HG03280 (cell line): ENCODE measurements around the gene SH3GLB2.

ENCODE experiments used
- ATAC-seq: cut with Tn5 transposase; IDR thresholded peaks from one replicate; pipeline ENCODE4 v1.9.1; 2021; ENCODE audit warnings: mild to moderate bottlenecking, moderate library complexity; ENCODE audit not compliant: unreplicated experiment

SH3GLB2 gene

DNA sequence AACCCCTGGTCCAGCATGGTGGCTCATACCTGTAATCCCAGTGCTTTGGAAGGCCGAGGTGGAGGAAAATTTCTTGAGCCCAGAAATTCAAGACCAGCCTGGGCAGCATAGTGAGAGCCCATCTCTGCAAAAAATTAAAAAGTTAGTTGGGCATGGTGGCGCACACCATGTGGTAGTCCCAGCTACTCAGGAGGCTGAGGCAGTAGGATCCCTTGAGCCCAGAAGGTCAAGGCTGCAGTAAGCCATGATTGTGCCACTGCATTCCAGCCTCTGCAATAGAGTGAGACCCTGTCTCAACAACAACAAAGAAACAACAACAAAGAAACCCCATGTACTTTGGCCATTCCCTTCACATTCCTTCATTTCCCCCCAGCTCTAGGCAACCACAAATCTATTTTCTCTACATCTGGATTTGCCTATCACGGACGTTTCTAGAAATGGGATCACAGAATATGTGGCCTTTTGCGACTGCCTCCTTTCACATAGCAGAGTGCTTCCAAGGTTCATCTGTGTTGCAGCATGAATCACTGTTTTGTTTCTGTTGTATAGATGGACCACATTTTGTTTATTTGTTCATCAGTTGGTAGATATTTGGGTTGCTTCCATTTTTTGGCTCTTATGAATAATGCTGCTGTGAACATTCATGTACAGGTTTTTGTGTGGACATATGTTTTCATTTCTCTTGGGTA, 26.2 kb upstream of the SH3GLB2 start:
- no peak for ATAC-seq

DNA sequence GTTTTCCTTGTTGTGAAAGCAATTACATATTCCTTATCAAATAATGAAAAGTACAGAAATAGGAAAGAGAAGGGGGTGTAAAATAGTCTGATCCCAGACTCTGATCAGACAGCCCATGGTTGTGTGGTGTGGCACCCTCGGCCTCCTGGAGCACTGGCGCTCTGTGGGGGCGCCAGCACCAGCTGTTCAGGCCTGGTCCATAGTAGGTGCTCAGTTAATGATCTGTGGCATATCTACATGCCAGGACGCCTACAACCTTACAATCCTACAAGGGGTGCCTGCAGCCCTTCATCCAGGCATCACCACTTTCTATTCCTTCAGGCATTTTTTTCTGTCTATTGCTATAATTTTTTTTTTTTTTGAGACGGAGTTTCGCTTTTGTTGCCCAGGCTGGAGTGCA, 24.9 kb upstream of the SH3GLB2 start:
- ATAC-seq = no peak

DNA sequence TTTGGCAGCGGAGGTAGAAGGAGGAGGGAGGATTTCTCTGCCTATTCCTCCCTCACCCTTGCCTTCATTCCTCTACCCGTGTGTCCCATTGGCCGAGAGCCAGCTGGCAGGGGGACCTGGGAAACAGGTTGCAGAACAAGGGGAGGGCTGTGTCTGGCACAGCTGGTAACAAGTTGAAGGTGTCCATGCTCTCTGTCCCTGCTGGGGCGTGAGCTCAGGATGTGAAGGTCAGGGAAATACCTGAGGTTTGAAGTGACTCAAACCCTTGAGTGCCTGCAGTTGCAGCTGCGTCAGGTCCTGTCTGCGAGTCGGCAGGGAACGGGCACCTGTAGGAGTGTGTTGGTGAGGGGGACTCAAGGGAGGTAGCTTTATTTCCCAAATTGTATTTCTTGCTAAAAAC, 24.5 kb upstream of the SH3GLB2 start:
- no peak for ATAC-seq

DNA sequence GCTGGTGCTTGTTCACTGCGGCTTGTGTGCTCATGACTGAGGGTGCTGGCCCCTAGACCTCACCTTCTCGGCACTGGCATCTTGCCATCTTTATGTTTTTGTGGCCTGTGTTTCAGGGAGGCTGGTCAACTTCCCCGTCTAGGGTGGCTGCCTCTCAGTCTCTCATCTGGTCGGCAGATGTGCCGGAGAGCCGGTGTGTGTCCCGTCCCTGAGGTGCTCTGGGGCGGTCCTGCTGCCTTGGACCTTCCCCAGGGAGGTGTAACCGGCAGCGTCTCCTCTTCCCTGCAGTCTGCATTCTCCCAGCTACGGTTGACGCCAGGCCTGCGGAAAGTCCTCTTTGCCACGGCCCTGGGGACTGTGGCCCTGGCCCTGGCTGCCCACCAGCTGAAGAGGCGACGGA, 13.9 kb upstream of the SH3GLB2 start:
- ATAC-seq = no peak

DNA sequence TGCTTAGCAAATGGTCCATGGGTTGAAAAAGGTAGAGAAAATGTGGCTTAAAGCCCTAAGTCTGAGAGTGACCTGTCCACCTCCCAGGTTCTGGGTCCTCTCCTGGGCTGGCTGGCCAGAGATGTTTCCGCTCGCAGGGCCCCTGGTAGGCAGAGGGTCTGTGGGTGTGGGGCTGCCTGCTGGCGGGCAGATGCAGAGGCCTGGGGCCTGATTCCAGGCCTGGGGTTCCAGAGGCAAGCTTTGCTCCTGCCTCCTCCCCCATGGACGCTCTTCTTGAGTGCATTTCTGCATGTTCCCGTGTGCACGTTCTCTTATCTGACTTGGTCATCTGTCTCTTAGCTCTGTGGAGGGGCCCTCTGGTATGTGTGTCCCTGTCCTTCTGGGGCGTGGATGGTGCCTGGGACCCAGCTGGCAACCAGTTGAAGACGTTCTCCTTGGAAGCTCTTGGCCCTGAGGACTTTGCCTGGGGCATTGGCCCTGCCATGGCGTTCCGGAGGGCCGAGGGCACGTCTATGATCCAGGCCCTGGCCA, 12.0 kb upstream of the SH3GLB2 start:
- ATAC-seq = no peak

DNA sequence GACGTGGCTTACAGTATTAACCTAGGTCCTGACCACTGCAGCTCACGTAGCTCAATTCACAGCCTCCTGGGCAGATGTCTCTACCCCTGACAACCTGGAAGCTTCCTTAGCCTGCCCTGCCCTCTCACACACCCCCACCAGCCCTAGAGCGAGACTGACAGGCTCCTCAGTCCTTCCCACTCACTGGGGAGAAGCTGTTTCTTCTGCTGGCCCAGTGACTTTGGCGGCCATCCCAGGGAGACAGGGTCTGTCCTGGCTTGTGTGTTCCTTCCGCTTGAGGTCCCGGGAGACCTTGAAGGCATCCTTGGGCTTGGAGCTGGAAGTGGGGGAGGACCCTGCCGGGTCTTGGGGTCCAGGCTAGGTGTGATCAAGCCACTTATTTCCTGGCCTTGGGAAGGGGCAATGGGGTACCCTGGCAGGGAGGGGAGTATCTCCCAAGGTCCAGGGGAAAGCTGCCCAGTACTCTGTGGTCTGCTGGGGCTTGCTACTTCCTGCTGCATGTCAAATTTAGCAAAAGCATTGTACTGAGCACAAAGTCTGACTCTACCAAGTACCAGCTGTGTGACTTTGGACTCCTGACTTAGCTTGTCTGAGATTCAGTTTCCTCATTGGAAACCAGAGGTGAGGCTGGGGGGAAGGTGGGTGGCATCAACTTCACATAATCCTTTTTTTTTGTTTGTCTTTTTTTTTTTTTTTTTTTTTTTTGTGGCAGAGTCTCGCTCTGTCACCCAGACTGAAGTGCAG, 10.2 kb upstream of the SH3GLB2 start:
- ATAC-seq = no peak

DNA sequence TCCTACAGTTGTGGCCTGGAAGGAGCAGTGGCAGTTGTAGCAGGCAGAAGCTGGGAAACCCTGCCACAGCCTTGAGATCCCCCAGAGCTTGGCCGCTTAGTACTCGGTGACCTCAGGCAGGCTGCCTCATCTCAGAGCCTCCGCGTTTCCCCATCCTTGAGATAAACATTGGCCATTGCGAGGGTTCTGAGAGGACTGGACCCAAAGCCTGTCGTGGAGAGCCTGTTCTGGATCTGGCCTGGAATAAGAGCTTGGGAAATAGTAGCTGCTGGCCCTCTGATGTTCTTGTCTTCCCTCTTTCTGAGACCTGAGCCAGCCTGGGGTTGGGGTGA, 9.6 kb upstream of the SH3GLB2 start:
- no peak for ATAC-seq

DNA sequence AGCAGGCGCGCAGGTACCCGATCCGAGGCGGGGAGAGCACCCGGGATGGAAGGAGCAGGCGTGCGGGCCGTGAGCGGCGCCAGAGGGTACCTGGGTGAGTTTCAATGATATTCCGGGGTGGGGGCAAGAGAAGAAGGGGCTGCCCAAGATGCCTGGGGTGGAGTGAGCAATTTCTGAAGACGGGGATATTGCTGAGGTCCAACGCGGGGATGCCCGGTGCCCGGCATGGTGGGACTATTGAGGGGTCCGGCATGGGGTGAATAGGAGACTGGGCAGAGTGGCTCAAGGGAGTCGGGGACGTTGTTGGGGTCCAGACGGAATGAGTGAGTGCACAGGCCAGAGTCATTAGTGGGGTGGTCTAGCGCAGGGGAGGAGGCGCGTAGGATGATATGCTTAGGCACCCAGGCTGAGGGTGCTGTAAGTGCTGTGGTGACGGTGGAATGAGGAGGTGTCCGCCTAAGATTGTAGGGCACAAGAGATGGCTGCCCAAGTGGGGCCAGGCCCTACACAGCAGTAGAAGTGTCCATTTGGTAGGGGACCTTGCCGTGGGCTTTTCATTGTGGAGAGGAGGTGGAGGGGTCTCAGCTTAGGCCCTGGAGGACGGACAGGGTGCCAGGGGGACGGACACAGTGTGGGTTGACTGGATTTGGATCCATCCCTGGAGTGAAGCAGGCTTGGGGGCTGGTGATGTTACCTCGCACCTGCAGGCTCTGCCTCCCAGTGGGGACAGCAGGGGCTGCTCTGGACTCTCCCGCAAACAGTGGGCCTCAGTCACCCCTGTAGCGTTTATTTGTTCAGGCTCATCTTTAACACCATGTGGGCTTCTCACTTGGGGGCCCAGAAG, 9.0 kb upstream of the SH3GLB2 start:
- no peak for ATAC-seq

DNA sequence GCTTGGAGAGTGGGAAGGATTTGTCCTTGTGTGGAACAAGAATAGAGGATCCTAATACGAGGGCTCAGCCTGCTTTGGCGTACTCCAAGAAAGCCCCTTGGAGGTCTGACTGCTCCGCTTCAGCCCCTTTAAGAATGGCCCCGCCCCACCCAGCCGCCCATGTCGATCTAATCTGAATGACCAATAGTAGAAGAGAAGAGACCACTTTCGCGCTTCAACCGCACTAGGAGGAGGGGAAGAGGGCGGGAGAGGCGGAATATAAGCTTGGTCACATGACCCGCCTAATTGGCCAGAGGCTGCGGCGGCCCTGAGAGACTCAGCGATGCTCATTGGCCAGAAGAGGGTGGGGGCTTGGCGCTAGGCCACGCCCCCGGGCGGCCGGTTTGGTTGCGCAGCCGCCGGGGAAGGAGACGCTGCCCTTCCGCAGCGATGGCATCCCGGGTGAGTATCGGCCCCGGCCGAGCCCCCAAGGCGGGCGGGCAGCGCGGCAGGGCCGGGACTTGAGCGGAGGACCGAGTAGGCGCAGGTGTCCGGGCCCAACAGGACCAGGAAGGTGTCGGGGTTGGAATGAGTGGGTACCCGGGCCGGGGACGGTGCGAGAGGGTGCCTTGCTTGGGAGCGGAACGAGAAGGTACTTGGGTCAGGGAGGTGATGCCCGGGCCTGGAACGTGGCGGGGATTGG, 8.3 kb upstream of the SH3GLB2 start, which contains the start of gene MIGA2:
Gene MIGA2 (plus strand): TSS at position 386 of the 682 bp plus-strand sequence. CDS start 3,969 bp downstream, outside the sequence.
- ATAC-seq = peak; percentile 96

DNA sequence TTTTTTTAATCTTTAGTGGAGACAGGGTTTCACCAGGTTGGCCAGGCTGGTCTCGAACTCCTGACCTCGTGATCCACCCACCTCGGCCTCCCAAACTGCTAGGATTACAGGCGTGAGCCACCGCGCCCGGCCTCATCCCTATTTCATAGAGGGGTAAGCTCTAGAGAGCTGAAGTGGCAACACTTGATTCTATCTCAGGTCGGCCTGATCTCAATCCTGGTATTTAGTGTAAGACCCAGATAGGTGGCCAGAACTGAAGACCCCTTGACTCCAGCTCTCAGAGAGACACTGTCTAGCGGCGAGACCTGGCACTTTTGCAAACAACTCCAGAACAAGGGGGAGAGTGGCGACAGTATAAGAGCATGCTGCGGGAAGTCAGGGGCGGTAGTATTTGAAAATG, 7.7 kb upstream of the SH3GLB2 start:
- ATAC-seq = peak; percentile 11

DNA sequence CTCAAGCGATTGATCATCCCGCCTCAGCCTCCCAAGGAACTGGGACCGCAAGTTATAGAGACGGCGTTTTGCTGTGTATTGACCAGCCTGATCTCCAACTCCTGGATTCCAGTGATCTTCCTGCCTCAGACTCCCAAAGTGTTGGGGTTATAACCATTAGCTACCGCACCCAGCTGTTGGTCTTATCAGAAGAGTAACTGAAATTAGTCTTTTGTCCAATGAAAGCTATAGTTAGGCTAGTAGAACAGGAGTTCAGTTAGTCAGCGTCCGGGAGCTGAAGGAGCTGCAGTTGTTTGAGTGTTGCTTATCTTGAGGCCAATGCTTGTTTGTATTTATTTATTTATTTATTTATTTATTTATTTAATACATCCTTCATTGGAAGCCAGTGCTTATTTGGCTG, 5.1 kb upstream of the SH3GLB2 start:
- ATAC-seq = no peak

DNA sequence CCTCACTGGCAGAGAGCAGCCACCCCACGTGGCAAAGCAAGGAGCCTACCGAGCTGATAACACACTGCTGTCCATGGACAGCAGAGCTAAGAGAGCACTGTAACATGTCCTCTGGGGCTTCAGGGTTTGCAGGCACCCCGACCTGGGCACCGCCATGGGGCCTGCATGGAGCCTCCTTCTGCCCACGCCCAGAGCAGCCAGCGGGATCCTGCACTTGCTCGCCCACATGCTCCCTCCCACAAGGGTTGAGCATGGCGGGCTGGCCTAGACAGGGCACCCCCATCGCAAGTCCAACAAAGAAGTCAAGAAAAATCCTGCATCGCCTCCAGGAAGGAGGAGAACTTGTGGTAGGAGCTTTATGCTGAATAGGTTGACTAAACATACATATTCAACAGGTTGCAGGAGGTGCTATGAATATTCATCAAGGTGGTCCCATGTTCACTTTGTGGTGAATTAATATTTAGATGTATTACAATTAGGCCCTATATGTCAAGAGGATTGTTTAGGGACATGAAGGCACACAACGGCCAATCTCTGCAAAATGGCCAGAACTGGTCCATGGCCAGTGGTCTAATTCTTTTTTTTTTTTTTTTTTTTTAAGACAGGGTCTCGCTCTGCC, 4.5 kb upstream of the SH3GLB2 start:
- ATAC-seq = no peak

DNA sequence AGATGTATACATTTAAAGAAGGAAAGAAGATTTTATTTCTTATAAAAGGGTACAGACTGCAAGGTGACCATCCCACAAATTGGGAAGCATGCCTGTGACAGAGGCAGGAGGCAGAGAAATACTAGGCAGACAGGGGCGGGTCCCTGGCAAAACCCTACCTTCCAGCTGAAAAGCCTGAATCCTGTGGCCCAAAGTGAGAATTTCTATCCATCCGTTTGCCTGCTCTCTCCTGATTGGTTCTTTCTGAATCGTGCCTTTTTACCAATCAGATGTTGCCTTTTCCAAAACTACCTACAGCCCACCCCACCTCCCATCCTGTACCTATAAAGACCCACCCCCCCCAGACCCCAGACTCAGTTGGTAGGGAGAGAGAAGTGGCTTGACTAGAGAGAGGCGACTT, 3.4 kb upstream of the SH3GLB2 start:
- ATAC-seq = no peak

DNA sequence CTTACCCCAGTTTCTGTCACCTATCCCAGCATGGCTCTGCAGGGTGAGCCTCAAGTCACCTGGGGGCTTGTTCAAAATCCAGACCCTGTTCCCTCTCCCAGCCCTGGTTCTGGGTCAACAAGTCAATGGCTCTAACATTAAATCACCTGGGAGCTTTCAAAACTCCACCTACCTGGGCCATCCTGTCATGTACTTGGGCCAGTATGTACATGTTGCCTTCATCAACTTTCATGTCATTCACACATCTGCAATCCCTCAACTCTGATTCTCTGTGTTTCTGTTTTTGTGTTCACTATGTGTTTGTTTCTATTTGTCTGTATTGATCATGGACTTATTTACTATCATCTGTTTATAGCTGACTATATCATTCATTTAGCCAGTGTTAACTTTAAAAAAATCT, 2.1 kb upstream of the SH3GLB2 start:
- no peak for ATAC-seq

DNA sequence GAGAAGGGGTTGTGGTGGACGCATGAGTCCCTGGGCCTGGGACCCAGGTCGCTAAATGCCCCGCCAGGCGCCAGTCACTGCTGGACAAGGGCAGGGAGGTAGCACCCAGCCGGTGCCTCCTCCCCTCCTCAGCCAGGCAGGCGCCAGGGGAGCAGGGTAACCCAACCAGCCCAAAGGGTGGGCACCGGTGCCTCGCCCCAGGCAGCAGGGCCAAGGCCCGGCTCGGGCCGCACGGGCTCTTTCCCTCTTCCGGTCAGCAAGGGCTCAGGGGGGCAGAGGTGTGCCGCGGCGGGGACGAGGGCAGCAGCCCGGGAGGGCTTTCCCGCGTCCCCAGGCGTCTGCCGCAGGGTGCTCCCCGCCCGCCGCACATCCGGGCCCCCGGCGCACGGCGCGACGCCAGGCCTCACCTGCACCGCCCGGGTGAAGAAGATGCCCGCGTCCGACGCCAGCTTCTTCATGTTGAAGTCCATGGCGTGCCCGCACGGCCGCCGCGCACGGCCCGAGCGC, 393 bp downstream of the SH3GLB2 start:
- ATAC-seq = peak; percentile 37

DNA sequence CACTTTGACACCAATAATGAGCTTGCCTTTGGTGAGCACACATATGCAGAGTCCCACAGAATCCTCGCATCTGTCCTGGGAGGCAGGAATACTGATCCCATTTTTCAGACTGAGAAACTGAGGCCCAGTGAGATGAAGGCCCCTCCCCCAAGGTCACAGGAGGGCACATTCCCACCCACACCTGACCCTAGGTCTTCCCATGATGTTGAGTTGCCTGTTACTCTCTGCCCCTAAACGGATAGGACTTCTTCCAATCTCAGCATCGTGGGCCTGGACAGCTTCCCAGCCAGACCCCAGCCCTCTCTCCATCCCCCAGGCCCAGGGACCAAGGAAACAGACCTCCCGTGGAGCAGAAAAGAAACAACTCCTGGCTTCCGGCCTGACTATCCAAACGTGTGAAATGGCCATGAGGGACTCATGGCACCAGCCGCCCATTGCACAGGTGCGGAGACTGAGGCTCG, 877 bp downstream of the SH3GLB2 start:
- no peak for ATAC-seq

DNA sequence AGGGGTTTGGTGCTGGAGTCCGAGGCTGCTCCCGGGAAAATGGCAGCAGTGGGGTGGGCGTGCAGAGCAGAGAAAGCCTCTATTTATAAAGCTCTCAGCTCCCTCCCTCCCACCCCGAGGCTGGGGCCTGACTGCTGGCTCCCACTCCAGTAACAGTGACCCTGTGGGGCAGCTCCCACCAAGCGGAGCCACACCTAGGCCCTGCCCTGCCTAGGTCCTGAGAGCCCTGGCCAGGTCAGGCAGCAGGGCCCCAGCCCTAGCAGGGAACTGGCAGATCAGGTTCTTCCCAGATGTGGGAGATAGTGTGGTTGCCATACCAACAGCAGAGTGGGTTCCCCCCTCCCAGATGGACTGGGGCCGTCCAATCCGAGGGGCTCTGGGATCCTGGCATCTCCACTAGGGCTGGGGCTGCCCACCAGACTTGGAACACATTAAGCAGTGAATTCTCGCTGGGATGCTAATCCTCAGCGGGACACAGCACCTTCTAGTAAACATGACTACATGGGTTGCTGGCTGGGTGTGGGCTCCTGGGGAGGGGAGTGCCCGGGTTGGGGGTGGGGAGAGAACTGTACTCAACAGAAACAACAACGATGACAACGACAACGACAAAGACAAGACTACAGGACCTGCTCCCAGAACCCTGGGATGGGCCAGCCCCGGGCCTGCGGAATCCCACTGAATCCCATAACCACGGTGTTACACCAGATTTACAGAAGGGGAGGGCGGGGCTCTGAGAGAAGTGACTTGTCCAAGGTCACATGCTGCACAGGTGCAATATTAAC, 1.5 kb downstream of the SH3GLB2 start:
- no peak for ATAC-seq

DNA sequence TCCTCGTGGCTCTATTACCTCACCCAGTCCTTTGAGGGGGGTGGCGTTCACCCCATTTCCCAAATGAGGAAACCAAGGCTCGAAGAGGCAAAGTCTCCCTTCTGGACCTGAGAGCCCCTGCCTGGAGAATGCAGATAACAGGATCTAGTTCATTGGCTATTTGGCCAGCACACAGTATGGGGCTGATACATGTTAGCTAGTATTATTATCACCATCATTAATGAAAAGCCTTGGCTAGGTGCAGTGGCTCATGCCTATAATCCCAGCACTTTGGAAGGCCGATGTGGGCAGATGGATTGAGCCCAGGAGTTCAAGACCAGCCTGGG, 4.3 kb downstream of the SH3GLB2 start:
- no peak for ATAC-seq

DNA sequence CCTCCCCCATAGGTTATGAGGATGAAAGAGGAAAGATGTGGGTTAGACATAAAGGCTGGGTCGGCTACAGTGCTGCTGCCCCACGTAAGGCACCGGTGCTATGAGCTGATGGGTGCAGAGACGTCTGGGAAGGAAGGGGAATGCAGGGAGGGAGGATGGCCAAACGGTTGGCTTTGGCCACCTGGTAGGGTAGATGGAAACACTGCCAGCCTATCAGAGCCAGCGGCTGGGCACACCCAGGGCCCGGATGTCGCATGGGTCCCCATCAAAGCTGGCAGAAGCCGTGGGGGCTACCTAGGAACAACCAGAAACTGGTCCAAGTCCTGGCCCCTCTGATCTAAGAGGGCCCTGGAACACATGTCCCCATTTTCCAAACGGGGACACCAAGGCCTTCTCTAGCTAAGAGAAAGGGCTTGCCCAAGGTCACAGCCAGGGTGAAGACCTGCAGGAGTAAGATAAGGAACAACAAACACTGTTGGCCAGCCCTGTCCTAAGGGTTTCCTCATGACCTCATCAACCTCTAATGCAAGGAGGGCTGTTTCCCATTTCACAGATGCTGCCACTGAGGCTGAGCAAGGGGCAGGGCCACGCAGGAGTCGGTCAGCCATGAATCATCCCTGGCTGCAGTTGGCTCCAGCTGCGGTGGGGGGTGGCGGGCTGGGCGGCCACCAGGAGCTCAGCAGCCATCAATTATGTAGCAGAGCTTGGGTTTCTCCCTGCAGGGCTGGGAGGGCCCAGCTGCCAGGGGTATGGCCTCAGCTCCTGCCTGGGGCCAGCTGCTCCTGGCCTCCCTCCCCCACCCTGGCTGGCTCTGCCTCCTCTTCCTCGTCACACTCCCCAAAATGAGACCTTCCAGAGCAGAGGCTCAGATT, 4.9 kb downstream of the SH3GLB2 start:
- ATAC-seq = no peak
